Measurements from ENCODE around the gene NEDD8. TPM values are rescaled to one million over a fixed set of nuclear protein-coding genes. Genes with fewer than 3 reads are reported as not detected.
A peak's percentile ranks its signal among the peaks of the same experiment; 100 is the strongest.

NEDD8 gene
- total RNA-seq, 4 donors from 2014 or later, result 61.2 to 1,004 (median 192) TPM

DNA sequence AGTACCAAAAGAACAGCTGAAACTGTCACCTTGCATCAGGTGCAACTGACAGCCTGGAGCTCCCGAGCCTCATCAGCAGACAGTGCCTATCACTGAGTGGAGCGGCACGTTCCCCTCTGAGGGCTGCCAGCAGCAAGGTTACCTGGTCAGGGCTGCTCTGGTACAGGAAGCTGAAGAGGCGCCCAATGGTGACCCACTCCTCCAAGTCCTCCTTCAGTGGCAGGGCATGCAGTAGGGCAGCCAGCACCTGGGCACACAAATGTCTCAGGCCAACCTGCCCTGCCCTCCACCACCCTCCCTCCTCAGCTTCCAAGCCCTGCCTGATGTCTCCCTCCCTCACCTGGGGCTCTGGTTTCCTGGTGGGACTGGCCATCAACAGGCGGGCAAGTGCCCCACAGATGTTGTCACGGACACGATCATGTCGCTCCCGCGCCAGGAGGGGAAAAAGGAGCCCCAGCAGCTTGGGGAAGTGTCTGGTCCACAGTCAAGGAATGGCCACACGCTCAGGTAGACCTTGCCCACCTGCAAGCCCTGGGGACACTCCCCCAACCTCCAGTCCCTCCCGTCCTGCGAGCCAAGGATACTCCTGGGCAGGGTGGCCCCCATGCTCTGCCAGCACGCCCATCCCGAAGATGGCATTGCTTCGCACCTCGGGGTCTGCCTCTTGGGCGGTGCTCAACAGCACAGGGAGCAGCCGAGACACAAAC, 50.6 kb downstream of the NEDD8 start:
- Histone ChIP-seq H3K36me3 (no peaks in the 10 kb centered on the region), H3K27me3 (no peaks in the 10 kb centered on the region), H3K9me3 (no peaks in the 10 kb centered on the region), H3K4me3 (no peak overlapping the region), H3K27ac (no peak overlapping the region), H3K4me1 (no peaks in the 10 kb centered on the region)
- intact Hi-C loops (cut with DNase I; ENCODE audit: low total_unique reads), result no loop called here
- DNase-seq, result no peak
- TF ChIP-seq, protein P1, sequence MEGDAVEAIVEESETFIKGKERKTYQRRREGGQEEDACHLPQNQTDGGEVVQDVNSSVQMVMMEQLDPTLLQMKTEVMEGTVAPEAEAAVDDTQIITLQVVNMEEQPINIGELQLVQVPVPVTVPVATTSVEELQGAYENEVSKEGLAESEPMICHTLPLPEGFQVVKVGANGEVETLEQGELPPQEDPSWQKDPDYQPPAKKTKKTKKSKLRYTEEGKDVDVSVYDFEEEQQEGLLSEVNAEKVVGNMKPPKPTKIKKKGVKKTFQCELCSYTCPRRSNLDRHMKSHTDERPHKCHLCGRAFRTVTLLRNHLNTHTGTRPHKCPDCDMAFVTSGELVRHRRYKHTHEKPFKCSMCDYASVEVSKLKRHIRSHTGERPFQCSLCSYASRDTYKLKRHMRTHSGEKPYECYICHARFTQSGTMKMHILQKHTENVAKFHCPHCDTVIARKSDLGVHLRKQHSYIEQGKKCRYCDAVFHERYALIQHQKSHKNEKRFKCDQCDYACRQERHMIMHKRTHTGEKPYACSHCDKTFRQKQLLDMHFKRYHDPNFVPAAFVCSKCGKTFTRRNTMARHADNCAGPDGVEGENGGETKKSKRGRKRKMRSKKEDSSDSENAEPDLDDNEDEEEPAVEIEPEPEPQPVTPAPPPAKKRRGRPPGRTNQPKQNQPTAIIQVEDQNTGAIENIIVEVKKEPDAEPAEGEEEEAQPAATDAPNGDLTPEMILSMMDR (IDR thresholded peaks at IDR 0.05), result no peak
- TF ChIP-seq POLR2A (IDR thresholded peaks at IDR 0.05), result no peak

DNA sequence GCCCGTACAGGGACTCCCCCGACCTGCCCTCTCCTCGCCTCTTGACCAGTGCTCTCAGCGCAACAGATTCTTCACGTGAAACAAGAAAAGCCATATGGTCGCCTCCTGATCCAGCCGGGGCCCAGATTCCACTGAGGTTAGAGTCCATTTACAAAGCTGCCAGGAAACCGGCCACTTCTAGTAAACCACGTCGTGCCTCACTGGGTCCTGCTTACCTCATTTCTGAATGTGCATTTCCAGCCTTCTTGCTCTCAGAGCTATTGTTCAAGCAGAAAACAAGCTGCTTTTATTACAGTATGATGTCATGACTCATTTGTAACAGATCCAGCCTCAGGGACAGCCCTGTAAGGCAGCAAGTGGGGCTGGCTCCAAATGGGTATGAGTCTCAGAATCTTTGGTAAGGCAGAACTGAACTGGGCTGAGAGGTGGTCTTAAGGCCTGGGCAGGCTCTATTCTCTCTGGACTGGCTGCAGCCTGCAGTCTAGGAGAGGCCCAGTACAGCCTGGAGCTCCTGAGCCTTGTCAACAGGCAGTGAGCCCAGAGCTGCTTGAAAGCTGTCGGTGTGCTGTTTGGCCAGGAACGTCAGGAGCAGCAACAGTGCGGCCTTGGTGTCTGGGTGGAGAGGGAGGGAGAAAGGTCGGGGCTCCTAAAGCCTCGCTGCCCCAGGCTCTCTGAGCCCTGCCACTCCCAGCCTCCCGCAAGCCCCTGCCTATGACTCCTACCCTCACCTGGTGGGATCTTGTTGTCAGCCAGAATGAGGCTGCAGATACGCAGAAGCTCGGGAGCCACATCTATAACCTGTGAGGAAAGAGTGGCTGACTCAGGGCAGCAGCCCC, 52.0 kb downstream of the NEDD8 start:
- H3K4me1 ChIP-seq, result no peaks in the 10 kb centered on the region
- H3K27me3 ChIP-seq, result no peaks in the 10 kb centered on the region
- intact Hi-C loops (cut with DNase I; ENCODE audit: low total_unique reads), result no loop called here
- no peak for TF ChIP-seq POLR2A (IDR thresholded peaks at IDR 0.05)
- TF ChIP-seq, protein P1 (IDR thresholded peaks at IDR 0.05), result no peak
- H3K36me3 ChIP-seq, result no peaks in the 10 kb centered on the region
- DNase-seq, result peak in 1 of 2 donors; percentile 42
- H3K9me3 ChIP-seq, result no peaks in the 10 kb centered on the region
- H3K4me3 ChIP-seq, result no peak overlapping the region
- peak overlapping the region; percentile 78 to 79 for H3K27ac ChIP-seq

DNA sequence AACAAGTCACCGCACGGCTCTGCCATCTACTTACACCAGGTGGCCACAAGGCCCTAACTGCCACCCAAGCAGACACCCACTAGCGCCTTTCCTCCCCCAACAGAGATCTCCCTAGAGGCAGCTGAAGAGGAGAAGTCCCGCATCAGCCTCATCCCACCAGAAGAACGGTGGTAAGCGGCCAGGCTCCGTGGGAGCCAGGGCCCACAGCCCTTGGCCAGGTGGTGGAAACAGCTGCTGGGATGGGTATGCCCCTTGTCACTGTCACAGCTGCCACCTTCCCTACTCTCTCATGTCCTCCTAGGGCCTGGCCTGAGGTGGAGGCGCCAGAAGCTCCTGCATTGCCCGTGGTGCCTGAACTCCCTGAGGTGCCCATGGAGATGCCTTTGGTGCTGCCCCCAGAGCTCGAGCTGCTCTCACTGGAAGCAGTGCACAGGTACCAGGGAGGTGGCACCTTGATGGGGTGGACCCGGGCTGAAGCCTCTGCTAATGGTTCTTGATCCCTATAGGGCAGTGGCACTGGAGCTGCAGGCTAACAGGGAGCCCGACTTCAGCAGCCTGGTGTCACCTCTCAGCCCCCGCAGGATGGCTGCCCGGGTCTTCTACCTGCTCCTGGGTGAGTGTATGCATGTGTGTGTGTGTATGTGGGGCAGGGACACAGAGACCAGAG, 52.7 kb downstream of the NEDD8 start:
- TF ChIP-seq, protein P1 (IDR thresholded peaks at IDR 0.05), result no peak
- TF ChIP-seq POLR2A (IDR thresholded peaks at IDR 0.05), result no peak
- H3K27me3 ChIP-seq, result no peaks in the 10 kb centered on the region
- H3K36me3 ChIP-seq, result no peaks in the 10 kb centered on the region
- DNase-seq, result no peak
- intact Hi-C loops (cut with DNase I; ENCODE audit: low total_unique reads), result no loop called here
- H3K9me3 ChIP-seq, result no peaks in the 10 kb centered on the region
- no peak overlapping the region for H3K4me3 ChIP-seq
- H3K4me1 ChIP-seq, result no peaks in the 10 kb centered on the region
- H3K27ac ChIP-seq, result peak overlapping the region; percentile 78 to 79

DNA sequence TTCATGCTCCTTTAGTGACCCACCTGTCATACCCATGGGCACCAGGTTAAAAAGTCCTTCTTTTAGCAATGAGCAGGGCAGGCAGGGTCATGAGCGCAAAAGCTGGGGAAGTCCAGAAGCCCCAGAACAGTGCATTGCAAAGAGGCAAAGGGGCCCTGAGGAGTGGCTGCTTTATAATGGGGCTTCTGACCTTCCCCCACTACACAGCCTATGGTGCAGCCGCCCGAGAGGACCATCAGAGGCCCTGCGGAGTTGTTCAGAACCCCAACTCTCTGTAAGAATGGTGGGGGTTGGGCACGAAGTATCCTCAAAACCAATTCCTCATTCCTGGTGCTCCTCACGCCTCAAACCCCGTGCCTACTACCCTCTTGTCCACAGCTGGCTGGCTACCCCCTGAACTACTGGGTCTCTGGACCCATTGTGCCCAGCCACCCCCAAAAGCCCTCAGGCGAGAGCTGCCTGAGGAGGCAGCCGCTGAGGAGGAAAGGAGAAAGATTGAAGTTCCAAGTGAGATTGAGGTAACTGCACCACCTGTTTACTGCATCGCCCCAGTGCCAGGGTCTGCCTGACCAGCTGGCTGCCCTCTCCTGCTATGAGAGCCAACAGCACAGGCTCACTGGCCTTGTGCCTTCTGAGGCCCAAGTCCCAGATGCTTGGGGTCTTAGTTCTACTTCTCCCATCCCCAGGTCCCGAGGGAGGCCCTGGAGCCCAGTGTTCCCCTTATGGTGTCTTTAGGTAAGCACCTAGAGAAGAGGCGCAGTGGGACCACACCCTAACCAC, 53.6 kb downstream of the NEDD8 start:
- DNase-seq, result no peak
- Histone ChIP-seq H3K27me3 (no peaks in the 10 kb centered on the region), H3K36me3 (no peaks in the 10 kb centered on the region), H3K4me1 (no peaks in the 10 kb centered on the region), H3K4me3 (no peak overlapping the region), H3K27ac (peak overlapping the region in 1 of 2 donors; percentile 78), H3K9me3 (no peaks in the 10 kb centered on the region)
- intact Hi-C loops (cut with DNase I; ENCODE audit: low total_unique reads), result no loop called here
- TF ChIP-seq, protein P1 (IDR thresholded peaks at IDR 0.05), result no peak
- TF ChIP-seq POLR2A (IDR thresholded peaks at IDR 0.05), result no peak

All from uterus (tissue), 4 donors.